Naive thymus-derived CD8-positive, alpha-beta T cell (primary cell): ENCODE measurements around the gene TRIOBP. TPM values are rescaled to one million over a fixed set of nuclear protein-coding genes. Genes with fewer than 3 reads are reported as not detected.

Source experiments
- ATAC-seq, 2 donors: fragments of 150-1000 bp; cut with Tn5 transposase in 1 of 2; sonication (Bioruptor Pico), chemical (Tn5 transposase) in 1 of 2; 1 replicate in 1 of 2; 2 replicates in 1 of 2; pipeline ENCODE4 v1.10.0; 2021; ENCODE audit warnings: mild to moderate bottlenecking in 2 of 2, moderate library complexity in 2 of 2
- POLR2A ChIA-PET: fragments of 350-600 bp; sonication (Branson Sonifier 250); formaldehyde crosslinking; loops from one replicate; lab custom pipeline; 2021; ENCODE audit warnings: antibody characterized with exemption; lab: Charles Lee
- DNase-seq, 10 donors: peaks; one replicate each; pipeline versions ENCODE4 v3.0.0 to v3.0.0-alpha.2; 2020 to 2022
- H3K27ac Mint-ChIP-seq, 10 donors: one replicate each; pipeline ENCODE4 v1.8.0; 2020 to 2022; ENCODE audit warnings: mild to moderate bottlenecking in 10 of 10, mixed read lengths in 10 of 10, moderate library complexity in 4 of 10, inconsistent platforms in 1 of 10
- H3K27me3 Mint-ChIP-seq, 5 donors: one replicate each; pipeline ENCODE4 v1.8.0; 2021 to 2022; ENCODE audit warnings: mixed read lengths in 5 of 5
- H3K36me3 Mint-ChIP-seq, 3 donors: one replicate each; pipeline ENCODE4 v1.8.0; 2020 to 2022; ENCODE audit warnings: mixed read lengths in 3 of 3, mild to moderate bottlenecking in 2 of 3, inconsistent platforms in 1 of 3
- H3K4me1 Mint-ChIP-seq, 4 donors: one replicate each; pipeline ENCODE4 v1.8.0; 2021 to 2022; ENCODE audit warnings: mixed read lengths in 4 of 4
- H3K4me3 Mint-ChIP-seq, 10 donors: one replicate each; pipeline ENCODE4 v1.8.0; 2020 to 2022; ENCODE audit warnings: mild to moderate bottlenecking in 10 of 10, mixed read lengths in 10 of 10, moderate library complexity in 6 of 10, inconsistent platforms in 1 of 10
- H3K9me3 Mint-ChIP-seq, 9 donors: one replicate each; pipeline ENCODE4 v1.8.0; 2020 to 2022; ENCODE audit warnings: mixed read lengths in 9 of 9, mild to moderate bottlenecking in 3 of 9, inconsistent platforms in 1 of 9, moderate library complexity in 1 of 9
- polyA plus RNA-seq, 3 donors: library from polyadenylated mRNA; unstranded; fragments of 300-500 nt; fragmentation: Illumina TruSeq; gene quantifications; one replicate each; pipeline ENCODE4 v1.2.3, GENCODE V29; 2021
- total RNA-seq, 8 experiments: library from RNA in 2 of 8; stranded (reverse) in 2 of 8; gene quantifications; one replicate each; pipeline ENCODE4 v1.2.3 and lab custom pipeline; 2021 to 2026

TRIOBP gene
- total and polyA plus RNA-seq, 5 experiments from 2014 or later: 7.8 to 30.9 (median 11.6) TPM

- Mint-ChIP-seq H3K4me3 (peak overlapping the region; percentile 34 to 89 (median 54)), H3K27ac (peak overlapping the region; percentile 76 to 94 (median 86)), H3K27me3 (no peaks in the 10 kb centered on the region), H3K9me3 (no peaks in the 10 kb centered on the region), H3K36me3 (no peaks in the 10 kb centered on the region), H3K4me1 (peaks cover 20 to 57% (median 53%) of the 10 kb centered on the region in 4 donors)
- DNase-seq: peak in 7 of 10 donors; percentile 23 to 68 (median 40)
- POLR2A ChIA-PET: interaction anchor here (0.6 to 66.7 kb wide), 3 partner anchors 14 to 614 kb away, joined by 3 to 2283 read pairs (median 71); partner anchors contain the start of genes GGA1, NOL12, PDXP and SH3BP1
- ATAC-seq: peak in 1 of 2 donors; percentile 15
These were observed 24.5 kb upstream of the TRIOBP start for GRCh38 chr22:37672206-37672919.

DNA sequence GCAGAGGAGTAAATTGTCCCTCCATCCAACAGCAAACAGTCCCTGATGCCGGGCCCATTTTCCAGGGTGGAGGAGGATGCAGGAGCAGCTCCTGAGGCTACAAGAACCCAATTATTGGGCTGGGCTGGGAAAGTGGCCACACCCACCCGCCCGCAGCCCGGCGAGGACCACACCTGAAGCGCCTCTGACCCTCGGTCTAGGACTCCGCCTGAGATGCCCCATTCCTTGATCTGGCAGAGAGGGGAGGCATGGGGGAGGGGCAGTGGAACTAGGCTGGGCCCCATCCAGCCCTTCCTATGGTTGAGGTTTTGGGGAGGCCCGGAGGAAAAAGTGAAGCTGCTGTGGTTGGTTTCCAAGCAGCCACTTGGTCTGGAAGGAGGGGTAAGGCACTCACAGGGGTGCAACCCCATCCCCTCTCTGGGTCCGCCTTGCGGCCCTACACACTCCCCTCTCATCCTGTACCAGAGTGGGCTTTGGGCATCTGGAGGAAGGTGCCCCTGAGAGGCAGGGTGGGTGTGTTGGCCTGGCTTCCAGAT lies 23.9 kb upstream of the TRIOBP start:
- H3K9me3 Mint-ChIP-seq: no peaks in the 10 kb centered on the region
- peak overlapping the region in 7 of 10 donors; percentile 26 to 89 (median 52) for H3K4me3 Mint-ChIP-seq
- peak in 1 of 10 donors; percentile 12 for DNase-seq
- H3K36me3 Mint-ChIP-seq: no peaks in the 10 kb centered on the region
- POLR2A ChIA-PET: interaction anchor here (9.0 to 66.7 kb wide), 2 partner anchors 13 to 40 kb away, joined by 71 to 2283 read pairs; partner anchors contain the start of genes GGA1, NOL12, PDXP and SH3BP1
- H3K27ac Mint-ChIP-seq: peak overlapping the region; percentile 76 to 98 (median 90)
- H3K4me1 Mint-ChIP-seq: peaks cover 20 to 63% (median 58%) of the 10 kb centered on the region in 4 donors
- H3K27me3 Mint-ChIP-seq: no peaks in the 10 kb centered on the region
- ATAC-seq: no peak

DNA sequence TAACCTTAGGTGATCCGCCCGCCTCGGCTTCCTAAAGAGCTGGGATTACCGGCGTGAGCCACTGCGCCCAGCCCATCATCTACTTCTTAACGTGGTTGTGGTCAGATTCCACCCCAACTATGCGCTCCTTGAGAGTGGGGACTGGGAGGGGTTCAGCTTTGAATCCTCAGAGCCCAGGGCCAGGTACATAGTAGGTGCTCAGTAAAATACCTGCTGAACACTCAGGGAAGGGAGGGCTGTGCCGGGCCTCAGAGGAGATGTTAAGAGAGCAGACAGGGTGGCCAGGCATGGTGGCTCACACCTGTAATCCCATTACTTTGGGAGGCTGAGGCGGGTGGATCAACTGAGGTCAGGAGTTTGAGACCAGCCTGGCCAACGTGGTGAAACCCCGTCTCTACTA lies 22.6 kb upstream of the TRIOBP start:
- DNase-seq: no peak
- POLR2A ChIA-PET: interaction anchor here (9.0 to 66.7 kb wide), 2 partner anchors 12 to 41 kb away, joined by 71 to 2283 read pairs; partner anchors contain the start of genes GGA1, NOL12, PDXP and SH3BP1

GRCh38 chr22:37674951-37675929 lies 21.6 kb upstream of the TRIOBP start, which contains the start of gene LGALS1:
Gene LGALS1, plus strand, starts transcription at chr22:37675636. Its CDS starts 67 bp downstream, at chr22:37675703.
- H3K4me3 Mint-ChIP-seq: peak within 1 kb of the TSS; percentile 89 to 99 (median 93)
- no peaks in the 10 kb centered on the region for H3K9me3 Mint-ChIP-seq
- H3K27ac Mint-ChIP-seq: peak within 1 kb of the TSS; percentile 91 to 100 (median 100)
- no peaks in the 10 kb centered on the region for H3K27me3 Mint-ChIP-seq
- POLR2A ChIA-PET: interaction anchor here (9.0 to 66.7 kb wide), 2 partner anchors 11 to 42 kb away, joined by 71 to 2283 read pairs; partner anchors contain the start of genes GGA1, NOL12, PDXP and SH3BP1
- DNase-seq: peak in 9 of 10 donors; percentile 24 to 79 (median 50)
- H3K36me3 Mint-ChIP-seq: no peaks in the 10 kb centered on the region
- peak; percentile 20 to 31 for ATAC-seq
- peaks cover 20 to 66% (median 63%) of the 10 kb centered on the region in 4 donors for H3K4me1 Mint-ChIP-seq

More for the DNA sequence above, 22.6 kb upstream of the TRIOBP start:
- Mint-ChIP-seq H3K27me3 (no peaks in the 10 kb centered on the region), H3K36me3 (no peaks in the 10 kb centered on the region), H3K4me1 (peaks cover 20 to 66% (median 62%) of the 10 kb centered on the region in 4 donors), H3K27ac (peak overlapping the region; percentile 58 to 100 (median 91)), H3K9me3 (no peaks in the 10 kb centered on the region), H3K4me3 (peak overlapping the region; percentile 53 to 99 (median 76))
- ATAC-seq: no peak

DNA sequence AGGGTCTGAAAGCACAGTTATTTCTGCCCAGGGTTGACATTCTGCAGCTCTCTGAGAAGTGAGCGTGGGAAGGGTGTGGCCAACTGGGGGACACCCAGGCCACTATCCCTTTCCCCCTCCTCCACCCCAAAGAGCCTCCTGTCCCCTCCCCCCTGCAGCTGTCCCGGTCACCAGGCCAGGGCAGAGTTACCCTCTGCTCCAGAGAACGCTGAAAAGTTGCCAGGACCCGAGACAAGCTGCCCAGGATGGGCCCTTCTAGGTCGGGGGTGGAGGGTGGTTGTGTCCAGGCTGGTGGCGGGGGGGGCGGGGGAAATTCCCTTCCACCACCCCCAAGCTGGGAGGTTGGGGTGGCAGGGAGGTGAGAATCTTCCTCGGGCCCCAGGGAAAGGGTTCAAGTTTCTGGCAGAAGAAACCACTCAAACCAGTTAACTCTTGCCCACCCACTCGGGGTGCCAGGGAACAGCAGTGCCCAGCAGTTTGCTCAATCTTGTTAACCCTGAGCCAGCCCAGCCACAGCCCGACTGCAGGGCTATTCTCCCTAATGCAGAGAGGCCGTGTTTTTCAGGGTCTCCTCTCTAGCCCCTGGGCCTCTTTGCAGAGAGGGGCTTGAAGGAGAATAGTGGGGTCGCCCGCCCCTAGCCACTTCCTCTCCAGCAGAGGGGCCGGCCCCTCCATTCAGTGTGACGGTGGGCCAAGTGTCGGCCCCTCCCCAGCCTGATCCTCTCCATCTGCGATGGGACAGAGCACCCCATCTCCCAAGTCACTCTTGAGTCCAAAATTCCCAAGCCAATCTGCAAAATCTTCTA lies 20.7 kb upstream of the TRIOBP start:
- peak overlapping the region; percentile 91 to 100 (median 100) for H3K27ac Mint-ChIP-seq
- H3K9me3 Mint-ChIP-seq: no peaks in the 10 kb centered on the region
- H3K36me3 Mint-ChIP-seq: no peaks in the 10 kb centered on the region
- H3K4me1 Mint-ChIP-seq: peaks cover 18 to 64% (median 60%) of the 10 kb centered on the region in 4 donors
- DNase-seq (no peak), ATAC-seq (no peak)
- no peaks in the 10 kb centered on the region for H3K27me3 Mint-ChIP-seq
- H3K4me3 Mint-ChIP-seq: peak overlapping the region; percentile 89 to 99 (median 93)
- POLR2A ChIA-PET: interaction anchor here (0.6 to 66.7 kb wide), 6 partner anchors 8 to 84 kb away, joined by 3 to 2283 read pairs (median 5); partner anchors contain the start of genes GGA1, NOL12, PDXP and SH3BP1

GRCh38 chr22:37676736-37677492 lies 19.9 kb upstream of the TRIOBP start:
- Mint-ChIP-seq H3K27ac (peak overlapping the region; percentile 91 to 100 (median 100)), H3K36me3 (no peaks in the 10 kb centered on the region), H3K27me3 (no peaks in the 10 kb centered on the region), H3K4me3 (peak overlapping the region; percentile 89 to 99 (median 93)), H3K9me3 (no peaks in the 10 kb centered on the region), H3K4me1 (peaks cover 20 to 64% (median 60%) of the 10 kb centered on the region in 4 donors)
- POLR2A ChIA-PET: interaction anchor here (0.6 to 66.7 kb wide), 7 partner anchors 9 to 229 kb away, joined by 3 to 2283 read pairs (median 5); partner anchors contain the start of genes GGA1, MICALL1, NOL12 and PDXP
- peak; percentile 79 to 87 for ATAC-seq
- DNase-seq: peak; percentile 88 to 97 (median 92)

DNA sequence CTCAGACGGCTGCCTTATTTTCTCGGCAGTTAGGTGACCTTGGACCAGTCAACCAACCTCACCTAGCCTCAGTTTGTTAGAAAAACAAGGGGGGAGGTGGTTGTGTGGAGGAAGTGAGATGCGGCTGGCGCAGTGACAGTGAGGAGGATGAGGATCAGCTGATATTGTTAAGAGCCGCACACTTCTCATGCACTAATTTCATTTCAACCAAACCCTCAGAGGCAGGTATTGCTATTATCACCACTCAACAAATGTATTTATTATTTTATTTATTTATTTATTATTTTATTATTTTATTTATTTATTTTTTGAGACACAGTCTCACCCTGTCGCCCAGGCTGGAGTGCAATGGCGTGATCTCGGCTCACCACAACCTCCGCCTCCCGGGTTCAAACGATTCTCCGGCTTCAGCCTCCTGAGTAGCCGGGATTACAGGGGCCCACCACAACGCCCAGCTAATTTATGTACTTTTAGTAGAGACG lies 19.3 kb upstream of the TRIOBP start:
- ATAC-seq (peak; percentile 59 to 70), DNase-seq (no peak)
- POLR2A ChIA-PET: interaction anchor here (0.6 to 66.7 kb wide), 5 partner anchors 9 to 228 kb away, joined by 3 to 2283 read pairs (median 6); partner anchors contain the start of genes GGA1, MICALL1, NOL12 and PDXP
- no peaks in the 10 kb centered on the region for H3K9me3 Mint-ChIP-seq
- H3K27me3 Mint-ChIP-seq: no peaks in the 10 kb centered on the region
- peaks cover 16 to 58% (median 54%) of the 10 kb centered on the region in 4 donors for H3K4me1 Mint-ChIP-seq
- H3K27ac Mint-ChIP-seq: peak overlapping the region; percentile 91 to 100 (median 100)
- H3K4me3 Mint-ChIP-seq: peak overlapping the region; percentile 89 to 99 (median 93)
- H3K36me3 Mint-ChIP-seq: no peaks in the 10 kb centered on the region

GRCh38 chr22:37678372-37678771 lies 18.5 kb upstream of the TRIOBP start:
- no peak for DNase-seq
- Mint-ChIP-seq H3K4me1 (peaks cover 16 to 52% (median 47%) of the 10 kb centered on the region in 4 donors), H3K36me3 (no peaks in the 10 kb centered on the region), H3K4me3 (peak overlapping the region in 3 of 10 donors; percentile 64 to 89 (median 75)), H3K9me3 (no peaks in the 10 kb centered on the region), H3K27me3 (no peaks in the 10 kb centered on the region), H3K27ac (peak overlapping the region in 8 of 10 donors; percentile 86 to 100 (median 94))
- ATAC-seq: no peak
- POLR2A ChIA-PET: interaction anchor here (0.5 to 66.7 kb wide), 4 partner anchors 8 to 45 kb away, joined by 3 to 2283 read pairs (median 38); partner anchors contain the start of genes GGA1, NOL12, PDXP and SH3BP1

DNA sequence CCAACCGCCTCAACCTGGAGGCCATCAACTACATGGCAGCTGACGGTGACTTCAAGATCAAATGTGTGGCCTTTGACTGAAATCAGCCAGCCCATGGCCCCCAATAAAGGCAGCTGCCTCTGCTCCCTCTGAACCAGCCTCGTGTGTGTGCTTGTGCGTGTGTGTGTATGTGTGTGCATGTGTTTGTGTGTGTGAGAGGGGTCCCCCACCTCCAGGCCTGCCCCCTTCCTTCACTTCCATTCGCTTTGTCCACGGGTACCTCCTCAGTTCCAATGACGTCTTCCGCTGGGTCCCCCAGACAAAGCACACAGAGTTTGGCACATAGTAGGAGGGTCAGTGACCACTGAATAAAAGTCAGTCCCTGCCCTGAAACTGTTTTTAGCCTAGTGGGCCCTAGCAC lies 17.2 kb upstream of the TRIOBP start:
- Mint-ChIP-seq H3K4me1 (peaks cover 10 to 41% (median 38%) of the 10 kb centered on the region in 4 donors), H3K9me3 (no peaks in the 10 kb centered on the region), H3K27me3 (no peaks in the 10 kb centered on the region), H3K36me3 (no peaks in the 10 kb centered on the region), H3K27ac (peak overlapping the region in 9 of 10 donors; percentile 16 to 91 (median 78)), H3K4me3 (peak overlapping the region in 5 of 10 donors; percentile 10 to 55 (median 29))
- ATAC-seq: no peak
- no peak for DNase-seq
- POLR2A ChIA-PET: interaction anchor here (0.7 to 66.7 kb wide), 3 partner anchors 12 to 223 kb away, joined by 4 to 2283 read pairs (median 6); partner anchors contain the start of genes GGA1, PDXP and SH3BP1
